HepG2 (cell line): ENCODE data around the gene PROK2.

ENCODE experiments used
- AGO2 ChIP-seq: fragments of 200-400 bp; formaldehyde crosslinking; optimal IDR thresholded peaks from 2 replicates; pipeline ENCODE3; 2017; ENCODE audit warnings: mild to moderate bottlenecking, low read depth, low read length, moderate library complexity
- AKNA ChIP-seq: sonication (generic); formaldehyde crosslinking; IDR thresholded peaks from 2 replicates; pipeline ENCODE4 v1.4.0; 2020; ENCODE audit warnings: missing genetic modification reagents, borderline replicate concordance
- CTCF ChIP-seq: sonication (generic); formaldehyde crosslinking; IDR thresholded peaks from 2 replicates; pipeline ENCODE4 v1.5.0; 2020; ENCODE audit warnings: mild to moderate bottlenecking, missing genetic modification reagents, moderate library complexity
- FOXK1 ChIP-seq: sonication (generic); formaldehyde crosslinking; IDR thresholded peaks from 2 replicates; pipeline ENCODE4 v1.4.0; 2020; ENCODE audit warnings: low read depth, missing genetic modification reagents, borderline replicate concordance
- HNRNPLL ChIP-seq: fragments of 200-400 bp; formaldehyde crosslinking; IDR thresholded peaks from 2 replicates; pipeline ENCODE4 v1.6.1; 2017; ENCODE audit warnings: mild to moderate bottlenecking, low read depth, low read length; ENCODE audit not compliant: poor library complexity, severe bottlenecking
- MYNN ChIP-seq: sonication (generic); formaldehyde crosslinking; IDR thresholded peaks from 2 replicates; pipeline ENCODE4 v1.4.0; 2020; ENCODE audit warnings: mild to moderate bottlenecking, low read depth, missing genetic modification reagents
- POLR2A ChIP-seq, 2 experiments: IDR thresholded peaks; 2 replicates each; pipeline ENCODE4 v1.6.1; 2011; ENCODE audit warnings: low read depth in 2 of 2, low read length in 2 of 2, mild to moderate bottlenecking in 1 of 2, moderate library complexity in 1 of 2; ENCODE audit not compliant: insufficient read depth in 1 of 2
- RAD21 ChIP-seq: fragments of 450-650 bp; formaldehyde crosslinking; IDR thresholded peaks from 2 replicates; pipeline ENCODE4 v1.5.0; 2020; ENCODE audit warnings: mild to moderate bottlenecking
- SRSF9 ChIP-seq: fragments of 200-400 bp; formaldehyde crosslinking; IDR thresholded peaks from 2 replicates; pipeline ENCODE4 v1.6.1; 2018; ENCODE audit warnings: borderline replicate concordance, mild to moderate bottlenecking, low read depth, low read length; ENCODE audit not compliant: insufficient read depth, poor library complexity, severe bottlenecking
- SUZ12 ChIP-seq: fragments of 150-350 bp; IDR thresholded peaks from 2 replicates; pipeline ENCODE4 v1.6.1; 2014; ENCODE audit warnings: low read depth, low read length
- TAF15 ChIP-seq: fragments of 200-400 bp; formaldehyde crosslinking; IDR thresholded peaks from one replicate; pipeline ENCODE4 v1.6.1; 2018; ENCODE audit warnings: mild to moderate bottlenecking, low read depth, low read length; ENCODE audit not compliant: poor library complexity, severe bottlenecking
- TCF12 ChIP-seq, 2 experiments: fragments of 450-650 bp in 1 of 2; sonication (generic) in 1 of 2; formaldehyde crosslinking in 1 of 2; IDR thresholded peaks; 2 replicates each; pipeline versions ENCODE4 v1.6.1 to v1.8.0; 2017 to 2022; ENCODE audit warnings: antibody characterized with exemption in 1 of 2, mild to moderate bottlenecking in 1 of 2, missing genetic modification reagents in 1 of 2, moderate library complexity in 1 of 2
- ZFYVE20 ChIP-seq: sonication (generic); formaldehyde crosslinking; IDR thresholded peaks from 2 replicates; pipeline ENCODE4 v1.8.0; 2023; ENCODE audit warnings: low read depth, mild to moderate bottlenecking, moderate library complexity, missing genetic modification reagents, borderline replicate concordance
- ZNF263 ChIP-seq: sonication (generic); formaldehyde crosslinking; IDR thresholded peaks from 2 replicates; pipeline ENCODE4 v1.4.0; 2020; ENCODE audit warnings: missing genetic modification reagents

DNA sequence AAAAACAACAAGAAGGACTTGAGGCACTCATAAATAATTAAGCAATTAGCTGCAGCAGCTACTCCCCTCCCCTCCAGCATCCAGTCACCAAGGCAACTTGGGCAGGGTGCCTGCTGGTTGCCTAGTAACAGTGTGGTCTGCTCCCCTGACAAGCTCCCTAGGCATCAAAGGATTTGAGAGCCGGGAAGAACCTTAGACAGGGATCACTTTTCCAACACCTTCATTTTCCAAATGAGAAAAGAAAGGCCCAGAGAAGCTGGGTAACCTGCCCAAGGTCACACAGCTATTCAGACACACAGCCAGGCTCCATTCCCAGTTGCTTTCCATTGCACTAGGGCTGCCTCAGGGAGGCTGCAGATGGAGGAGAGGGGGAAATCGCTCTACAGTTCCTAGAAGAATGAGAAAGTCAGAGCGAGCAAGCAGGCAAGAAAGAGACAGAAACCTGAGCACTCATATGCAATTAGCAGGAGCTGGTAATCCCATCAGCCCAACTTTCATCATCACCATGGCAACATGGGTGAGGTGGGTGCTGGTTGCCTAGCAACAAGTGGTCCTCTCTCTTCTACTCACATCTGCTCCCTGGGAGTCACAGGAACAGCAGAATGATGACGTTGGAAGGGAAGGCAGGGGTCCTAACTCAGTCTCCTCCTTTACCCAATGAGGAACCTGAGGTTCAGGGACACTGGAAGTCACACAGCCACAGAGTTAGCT, 56.2 kb downstream of the PROK2 start:
- TF ChIP-seq AKNA (CRISPR knock-in tag) (no peak), HNRNPLL (no peak), ZFYVE20 (CRISPR knock-in tag) (no peak), MYNN (CRISPR knock-in tag) (no peak), FOXK1 (CRISPR knock-in tag) (no peak), SRSF9 (no peak), TAF15 (no peak), POLR2A (IDR thresholded peaks at IDR 0.05; ENCODE audit: insufficient read depth in 1 of 2, low read depth in 2 of 2, low read length in 2 of 2) (no peak), ZNF263 (CRISPR knock-in tag) (no peak), CTCF (CRISPR knock-in tag) (no peak), TCF12 (IDR thresholded peaks at IDR 0.05) (no peak), TCF12 (CRISPR knock-in tag; IDR thresholded peaks at IDR 0.05) (no peak), AGO2 (no peak), RAD21 (CRISPR knock-in tag) (no peak), SUZ12 (no peak)
